ENCODE data around the gene STAB2. TPM values are rescaled to one million over a fixed set of nuclear protein-coding genes. Genes with fewer than 3 reads are reported as not detected.

STAB2 gene
- total and polyA plus RNA-seq, 2 of the 4 experiments (the other 2 are of a cell fraction), result not detected

DNA sequence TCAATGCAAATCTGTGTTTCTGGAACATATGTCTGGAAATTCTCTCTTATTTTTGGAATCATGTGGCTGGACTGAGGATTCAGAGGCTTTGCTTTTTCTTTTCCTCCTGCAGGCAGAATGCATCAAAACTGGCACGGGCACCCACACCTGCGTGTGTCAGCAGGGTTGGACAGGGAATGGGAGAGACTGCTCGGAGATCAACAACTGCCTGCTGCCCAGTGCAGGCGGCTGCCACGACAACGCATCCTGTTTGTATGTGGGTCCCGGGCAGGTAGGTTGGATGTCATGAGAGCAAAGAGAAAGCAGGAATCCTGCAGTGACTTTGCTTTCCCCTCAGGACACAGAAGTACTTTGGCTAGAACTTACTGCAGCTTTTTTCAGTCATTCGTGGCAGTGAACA lies 90.3 kb downstream of the STAB2 start:
- Histone ChIP-seq H3K9me1 (ENCODE audit: insufficient read depth, low read length) (no peaks in the 10 kb centered on the region), H2BK15ac (ENCODE audit: low read depth, low read length) (no peak overlapping the region), H2BK5ac (ENCODE audit: low read depth, low read length, poor library complexity, severe bottlenecking) (no peak overlapping the region), H3K4ac (ENCODE audit: low read depth, low read length) (no peak overlapping the region), H3K9ac (ENCODE audit: low read depth, low read length) (no peak overlapping the region), H4K20me1 (ENCODE audit: insufficient read depth, low read length) (no peaks in the 10 kb centered on the region), H3K4me2 (ENCODE audit: low read depth, low read length) (no peak overlapping the region), H3K4me3 (ENCODE audit: insufficient read depth, low read depth, low read length) (no peak overlapping the region), H2AFZ (replicated peaks; ENCODE audit: low read length, poor library complexity) (no peak overlapping the region), H2AK5ac (ENCODE audit: low read depth, low read length) (no peak overlapping the region), H3K27ac (ENCODE audit: insufficient read depth, low read length) (no peak overlapping the region), H3K14ac (replicated peaks; ENCODE audit: low read depth, low read length) (no peak overlapping the region), H2AK9ac (replicated peaks; ENCODE audit: low read depth, low read length, poor library complexity) (no peak overlapping the region), H2BK20ac (ENCODE audit: low read depth, low read length) (no peak overlapping the region), H4K5ac (ENCODE audit: low read depth, low read length) (no peak overlapping the region), H2BK120ac (ENCODE audit: low read depth, low read length) (no peak overlapping the region), H3K36me3 (ENCODE audit: control insufficient read depth, insufficient read depth, low read length) (no peaks in the 10 kb centered on the region), H4K8ac (ENCODE audit: low read depth in 2 of 2, low read length in 2 of 2) (no peak overlapping the region), H3K79me1 (ENCODE audit: low read depth in 1 of 2, low read length in 2 of 2) (no peaks in the 10 kb centered on the region), H4K91ac (ENCODE audit: insufficient read depth, low read depth, low read length) (no peak overlapping the region), H3K9me3 (ENCODE audit: control insufficient read depth, insufficient read depth, low read length) (no peaks in the 10 kb centered on the region), H3K4me1 (ENCODE audit: control insufficient read depth, insufficient read depth, low read length) (no peaks in the 10 kb centered on the region), H3K18ac (ENCODE audit: low read depth, low read length) (no peak overlapping the region), H3K27me3 (ENCODE audit: control insufficient read depth, insufficient read depth, low read length) (peaks cover 7% of the 10 kb centered on the region), H3K23ac (ENCODE audit: low read depth, low read length) (no peak overlapping the region), H3K56ac (ENCODE audit: extremely low read depth, insufficient read depth, low read length) (no peak overlapping the region)
- no CpG with 5 or more reads among the region's 8 CpGs for WGBS, 2 experiments (ENCODE audit: extremely low coverage in 2 of 2, insufficient read length in 1 of 2)
- DNase-seq (no peak), ATAC-seq (ENCODE audit: low read depth) (no peak)
- intact Hi-C loops (cut with micrococcal nuclease), result no loop called here
- dilution Hi-C loops (cut with HindIII; ENCODE audit: low sequenced_read_pairs, unreplicated experiment), result no loop called here
- ChIA-PET POLR2A (ENCODE audit: unreplicated experiment) (no interaction called here), CTCF (no interaction called here)
- BruUV-seq (replicated peaks), result no TSS peak
- in situ Hi-C loops (cut with MboI; ENCODE audit: low sequenced_read_pairs), result no loop called here
- TF ChIP-seq RCOR1 (IDR thresholded peaks at IDR 0.05; ENCODE audit: insufficient replicate concordance, low read length) (no peak), RAD21 (IDR thresholded peaks at IDR 0.05; ENCODE audit: low read length) (no peak), MAZ (IDR thresholded peaks at IDR 0.05; ENCODE audit: borderline replicate concordance, low read depth, low read length) (no peak), RFX5 (IDR thresholded peaks at IDR 0.05; ENCODE audit: low read depth, low read length) (no peak), FOS (IDR thresholded peaks at IDR 0.05; ENCODE audit: low read depth, low read length) (no peak), MXI1 (IDR thresholded peaks at IDR 0.05; ENCODE audit: borderline replicate concordance, low read depth, low read length) (no peak), NFE2L2 (IDR thresholded peaks at IDR 0.05; ENCODE audit: low read depth, low read length) (no peak), POLR2A (IDR thresholded peaks at IDR 0.05; ENCODE audit: low read depth, low read length) (no peak), CEBPB (IDR thresholded peaks at IDR 0.05; ENCODE audit: low read depth, low read length) (no peak), CHD1 (IDR thresholded peaks at IDR 0.05; ENCODE audit: low read depth, low read length) (no peak), SMC3 (IDR thresholded peaks at IDR 0.05; ENCODE audit: low read depth, low read length) (no peak), BHLHE40 (IDR thresholded peaks at IDR 0.05; ENCODE audit: low read depth, low read length) (no peak), MAFK (IDR thresholded peaks at IDR 0.05; ENCODE audit: low read depth, low read length) (no peak)
- TF ChIP-seq, protein P1, sequence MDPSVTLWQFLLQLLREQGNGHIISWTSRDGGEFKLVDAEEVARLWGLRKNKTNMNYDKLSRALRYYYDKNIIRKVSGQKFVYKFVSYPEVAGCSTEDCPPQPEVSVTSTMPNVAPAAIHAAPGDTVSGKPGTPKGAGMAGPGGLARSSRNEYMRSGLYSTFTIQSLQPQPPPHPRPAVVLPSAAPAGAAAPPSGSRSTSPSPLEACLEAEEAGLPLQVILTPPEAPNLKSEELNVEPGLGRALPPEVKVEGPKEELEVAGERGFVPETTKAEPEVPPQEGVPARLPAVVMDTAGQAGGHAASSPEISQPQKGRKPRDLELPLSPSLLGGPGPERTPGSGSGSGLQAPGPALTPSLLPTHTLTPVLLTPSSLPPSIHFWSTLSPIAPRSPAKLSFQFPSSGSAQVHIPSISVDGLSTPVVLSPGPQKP (IDR thresholded peaks at IDR 0.05; ENCODE audit: borderline replicate concordance, low read depth, low read length), result no peak
- TF ChIP-seq, protein P2, sequence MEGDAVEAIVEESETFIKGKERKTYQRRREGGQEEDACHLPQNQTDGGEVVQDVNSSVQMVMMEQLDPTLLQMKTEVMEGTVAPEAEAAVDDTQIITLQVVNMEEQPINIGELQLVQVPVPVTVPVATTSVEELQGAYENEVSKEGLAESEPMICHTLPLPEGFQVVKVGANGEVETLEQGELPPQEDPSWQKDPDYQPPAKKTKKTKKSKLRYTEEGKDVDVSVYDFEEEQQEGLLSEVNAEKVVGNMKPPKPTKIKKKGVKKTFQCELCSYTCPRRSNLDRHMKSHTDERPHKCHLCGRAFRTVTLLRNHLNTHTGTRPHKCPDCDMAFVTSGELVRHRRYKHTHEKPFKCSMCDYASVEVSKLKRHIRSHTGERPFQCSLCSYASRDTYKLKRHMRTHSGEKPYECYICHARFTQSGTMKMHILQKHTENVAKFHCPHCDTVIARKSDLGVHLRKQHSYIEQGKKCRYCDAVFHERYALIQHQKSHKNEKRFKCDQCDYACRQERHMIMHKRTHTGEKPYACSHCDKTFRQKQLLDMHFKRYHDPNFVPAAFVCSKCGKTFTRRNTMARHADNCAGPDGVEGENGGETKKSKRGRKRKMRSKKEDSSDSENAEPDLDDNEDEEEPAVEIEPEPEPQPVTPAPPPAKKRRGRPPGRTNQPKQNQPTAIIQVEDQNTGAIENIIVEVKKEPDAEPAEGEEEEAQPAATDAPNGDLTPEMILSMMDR (conservative IDR thresholded peaks at IDR 0.05; ENCODE audit: low read depth, low read length), result no peak
- TF ChIP-seq, protein P3, sequence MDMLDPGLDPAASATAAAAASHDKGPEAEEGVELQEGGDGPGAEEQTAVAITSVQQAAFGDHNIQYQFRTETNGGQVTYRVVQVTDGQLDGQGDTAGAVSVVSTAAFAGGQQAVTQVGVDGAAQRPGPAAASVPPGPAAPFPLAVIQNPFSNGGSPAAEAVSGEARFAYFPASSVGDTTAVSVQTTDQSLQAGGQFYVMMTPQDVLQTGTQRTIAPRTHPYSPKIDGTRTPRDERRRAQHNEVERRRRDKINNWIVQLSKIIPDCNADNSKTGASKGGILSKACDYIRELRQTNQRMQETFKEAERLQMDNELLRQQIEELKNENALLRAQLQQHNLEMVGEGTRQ (IDR thresholded peaks at IDR 0.05; ENCODE audit: low read depth, low read length), result no peak
